HG03575 (cell line): Measurements from ENCODE around the gene ST3GAL4.

Experiments used
- ATAC-seq: cut with Tn5 transposase; IDR thresholded peaks from one replicate; pipeline ENCODE4 v1.9.1; 2021; ENCODE audit not compliant: unreplicated experiment, insufficient number of reproducible peaks, low FRiP score; ENCODE audit errors: extremely low read depth

Gene ST3GAL4

GRCh38 chr11:126451211-126451802, 95.8 kb downstream of the ST3GAL4 start:
- no peak for ATAC-seq

- no peak for ATAC-seq
Measured at GRCh38 chr11:126452241-126453101, 97.0 kb downstream of the ST3GAL4 start.

GRCh38 chr11:126456089-126456488, 100.6 kb downstream of the ST3GAL4 start:
- no peak for ATAC-seq

- no peak for ATAC-seq
Measured at GRCh38 chr11:126456783-126457542, 101.5 kb downstream of the ST3GAL4 start.

- no peak for ATAC-seq
Measured at GRCh38 chr11:126457817-126458216, 102.3 kb downstream of the ST3GAL4 start.

GRCh38 chr11:126459691-126460281, 104.3 kb downstream of the ST3GAL4 start:
- no peak for ATAC-seq

- no peak for ATAC-seq
Measured at GRCh38 chr11:126460417-126461095, 105.1 kb downstream of the ST3GAL4 start.

GRCh38 chr11:126461096-126461440, 105.6 kb downstream of the ST3GAL4 start:
- no peak for ATAC-seq

- no peak for ATAC-seq
Measured at GRCh38 chr11:126461996-126462395, 106.5 kb downstream of the ST3GAL4 start.

- no peak for ATAC-seq
Measured at GRCh38 chr11:126462422-126462821, 106.9 kb downstream of the ST3GAL4 start.
